Mesenchymal stem cell (in vitro differentiated cells and primary cell): ENCODE measurements around the gene MEIOSIN.
A peak's percentile ranks its signal among the peaks of the same experiment; 100 is the strongest.

ENCODE experiments used
- DNase-seq: peaks from one replicate; pipeline ENCODE4 v3.0.0-alpha.2; 2013
- H2AFZ ChIP-seq: one replicate; pipeline ENCODE4 v1.6.1; 2013; ENCODE audit warnings: low read depth, mild to moderate bottlenecking, control low read depth, inconsistent platforms, low read length, moderate library complexity
- H2AK5ac ChIP-seq: 2 replicates; pipeline ENCODE4 v1.6.1; 2013; ENCODE audit warnings: low read length, moderate library complexity, mild to moderate bottlenecking, inconsistent platforms; ENCODE audit not compliant: severe bottlenecking
- H2BK120ac ChIP-seq: one replicate; pipeline ENCODE4 v1.6.1; 2013; ENCODE audit warnings: low read depth, mild to moderate bottlenecking, inconsistent platforms, low read length, moderate library complexity
- H2BK12ac ChIP-seq, 2 experiments: one replicate each; pipeline ENCODE4 v1.6.1; 2013; ENCODE audit warnings: inconsistent platforms in 2 of 2, low read length in 2 of 2, mild to moderate bottlenecking in 2 of 2, moderate library complexity in 2 of 2, control low read depth in 1 of 2
- H2BK15ac ChIP-seq: one replicate; pipeline ENCODE4 v1.6.1; 2013; ENCODE audit warnings: mild to moderate bottlenecking, low read depth, inconsistent platforms; ENCODE audit not compliant: poor library complexity, severe bottlenecking
- H2BK5ac ChIP-seq: 2 replicates; pipeline ENCODE4 v1.6.1; 2013; ENCODE audit warnings: low read depth, mild to moderate bottlenecking, low read length, control low read depth, inconsistent platforms; ENCODE audit not compliant: poor library complexity, severe bottlenecking
- H3K14ac ChIP-seq, 2 experiments: one replicate each; pipeline ENCODE4 v1.6.1; 2013; ENCODE audit warnings: inconsistent platforms in 2 of 2, low read length in 2 of 2, control low read depth in 1 of 2, mild to moderate bottlenecking in 1 of 2, moderate library complexity in 1 of 2
- H3K18ac ChIP-seq, 2 experiments: one replicate each; pipeline ENCODE4 v1.6.1; 2013; ENCODE audit warnings: inconsistent platforms in 2 of 2, low read length in 2 of 2, control low read depth in 1 of 2, low read depth in 1 of 2, mild to moderate bottlenecking in 1 of 2
- H3K23ac ChIP-seq, 2 experiments: one replicate each; pipeline ENCODE4 v1.6.1; 2013; ENCODE audit warnings: inconsistent platforms in 2 of 2, low read length in 2 of 2, mild to moderate bottlenecking in 2 of 2, moderate library complexity in 2 of 2, control low read depth in 1 of 2
- H3K27ac ChIP-seq: 2 replicates; pipeline ENCODE4 v1.5.1; 2013; ENCODE audit warnings: mild to moderate bottlenecking, moderate library complexity, low read length, control low read depth, inconsistent platforms; ENCODE audit not compliant: poor library complexity, severe bottlenecking
- H3K27me3 ChIP-seq, 2 experiments: 2 replicates each; pipeline versions ENCODE4 v1.6.1 to v1.7.0; 2013; ENCODE audit warnings: low read length in 2 of 2, mild to moderate bottlenecking in 2 of 2, moderate library complexity in 2 of 2, control low read depth in 1 of 2, inconsistent platforms in 1 of 2; ENCODE audit not compliant: control insufficient read depth in 1 of 2, insufficient read depth in 1 of 2
- H3K36me3 ChIP-seq, 2 experiments: 2 replicates each; pipeline versions ENCODE4 v1.6.1 to v1.7.0; 2013; ENCODE audit warnings: low read length in 2 of 2, control low read depth in 1 of 2, inconsistent platforms in 1 of 2, low read depth in 1 of 2, mild to moderate bottlenecking in 1 of 2; ENCODE audit not compliant: insufficient read depth in 2 of 2, control insufficient read depth in 1 of 2
- H3K4ac ChIP-seq, 2 experiments: one replicate each; pipeline ENCODE4 v1.6.1; 2013; ENCODE audit warnings: inconsistent platforms in 2 of 2, low read length in 2 of 2, mild to moderate bottlenecking in 2 of 2, moderate library complexity in 2 of 2, control low read depth in 1 of 2, low read depth in 1 of 2
- H3K4me1 ChIP-seq: 2 replicates; pipeline ENCODE4 v1.6.1; 2013; ENCODE audit warnings: low read depth, low read length, control low read depth; ENCODE audit not compliant: control insufficient read depth, insufficient read depth
- H3K4me2 ChIP-seq: 2 replicates; pipeline ENCODE4 v1.6.1; 2013; ENCODE audit warnings: low read length, mild to moderate bottlenecking, inconsistent platforms; ENCODE audit not compliant: poor library complexity, severe bottlenecking
- H3K4me3 ChIP-seq, 2 experiments: 2 replicates each; pipeline versions ENCODE4 v1.5.1 to v1.7.0; 2013; ENCODE audit warnings: low read length in 2 of 2, mild to moderate bottlenecking in 2 of 2, control low read depth in 1 of 2, low read depth in 1 of 2; ENCODE audit not compliant: insufficient read depth in 1 of 2
- H3K79me1 ChIP-seq: replicated peaks from 2 replicates; pipeline ENCODE4 v1.6.1; 2013; ENCODE audit warnings: mild to moderate bottlenecking, control low read depth, low read length, inconsistent platforms; ENCODE audit not compliant: poor library complexity, severe bottlenecking
- H3K9ac ChIP-seq: 2 replicates; pipeline ENCODE4 v1.7.0; 2013; ENCODE audit warnings: mild to moderate bottlenecking, low read length, moderate library complexity
- H3K9me3 ChIP-seq: 2 replicates; pipeline ENCODE4 v1.7.0; 2013; ENCODE audit warnings: mild to moderate bottlenecking, low read length; ENCODE audit not compliant: control insufficient read depth
- H4K8ac ChIP-seq: one replicate; pipeline ENCODE4 v1.6.1; 2013; ENCODE audit warnings: inconsistent platforms, mild to moderate bottlenecking, low read length, moderate library complexity
- H4K91ac ChIP-seq: one replicate; pipeline ENCODE4 v1.6.1; 2013; ENCODE audit warnings: mild to moderate bottlenecking, low read length, inconsistent platforms
- WGBS: methylation state at CpG from one replicate; pipeline ENCODE4 v1.1.7; 2013; ENCODE audit warnings: mixed read lengths; 5-methylcytosine and 5-hydroxymethylcytosine counted together

The MEIOSIN gene

GRCh38 chr19:45809643-45810159, 76.5 kb downstream of the MEIOSIN start:
- Histone ChIP-seq H3K4me1 (peaks cover 19% of the 10 kb centered on the region), H2AFZ (peak overlapping the region; percentile 11)
- WGBS: 2% methylated on average over 6 of the region's 7 CpGs

GRCh38 chr19:45812297-45812696, 79.1 kb downstream of the MEIOSIN start:
- no peak overlapping the region for H3K4me3 ChIP-seq
- H3K23ac ChIP-seq: no peak overlapping the region
- H2BK15ac ChIP-seq: no peak overlapping the region
- H3K27me3 ChIP-seq: no peaks in the 10 kb centered on the region
- no peak overlapping the region for H4K91ac ChIP-seq
- H3K4me1 ChIP-seq: peaks cover 40% of the 10 kb centered on the region
- no peak overlapping the region for H2BK120ac ChIP-seq
- H2AK5ac ChIP-seq: no peak overlapping the region
- no peak overlapping the region for H2AFZ ChIP-seq
- H3K4me2 ChIP-seq: no peak overlapping the region
- DNase-seq: no peak
- H3K27ac ChIP-seq: no peak overlapping the region
- H4K8ac ChIP-seq: no peak overlapping the region
- whole genome bisulfite sequencing: 96% methylated on average over 6 of the region's 6 CpGs
- H3K9ac ChIP-seq: no peak overlapping the region
- peaks cover under 1 to 4% of the 10 kb centered on the region in 2 experiments for H3K36me3 ChIP-seq
- no peaks in the 10 kb centered on the region for H3K9me3 ChIP-seq
- H2BK12ac ChIP-seq: peak overlapping the region in 1 of 2 experiments; percentile 1
- H3K79me1 ChIP-seq: no peaks in the 10 kb centered on the region
- H2BK5ac ChIP-seq: no peak overlapping the region
- no peak overlapping the region for H3K4ac ChIP-seq
- H3K18ac ChIP-seq: no peak overlapping the region
- no peak overlapping the region for H3K14ac ChIP-seq

More at GRCh38 chr19:45809643-45810159, 76.5 kb downstream of the MEIOSIN start:
- Histone ChIP-seq H3K9ac (peak overlapping the region; percentile 12), H2BK12ac (peak overlapping the region in 1 of 2 experiments; percentile 25), H4K91ac (no peak overlapping the region), H3K27ac (peak overlapping the region; percentile 93), H3K27me3 (no peaks in the 10 kb centered on the region), H2BK5ac (peak overlapping the region; percentile 80), H3K4me2 (no peak overlapping the region), H3K79me1 (no peaks in the 10 kb centered on the region), H3K9me3 (no peaks in the 10 kb centered on the region), H3K18ac (no peak overlapping the region), H3K14ac (no peak overlapping the region), H2BK15ac (peak overlapping the region; percentile 13), H4K8ac (no peak overlapping the region), H2BK120ac (peak overlapping the region; percentile 52), H2AK5ac (no peak overlapping the region), H3K4me3 (no peak overlapping the region), H3K36me3 (peaks cover 0 to 4% of the 10 kb centered on the region in 2 experiments), H3K4ac (no peak overlapping the region), H3K23ac (no peak overlapping the region)
- peak; percentile 86 for DNase-seq
